ENCODE measurements around the gene ARHGEF4. TPM values are rescaled to one million over a fixed set of nuclear protein-coding genes. Genes with fewer than 3 reads are reported as not detected.
A peak's percentile ranks its signal among the peaks of the same experiment; 100 is the strongest.

The ARHGEF4 gene
- total RNA-seq, 1 donor from 2014 or later: 9.1 TPM

GRCh38 chr2:131010566-131010965 is 173.9 kb downstream of the ARHGEF4 start:
- ATAC-seq: no peak
- no peak overlapping the region for H3K4me3 ChIP-seq
- no peak for DNase-seq

GRCh38 chr2:131011486-131011885 is 174.8 kb downstream of the ARHGEF4 start:
- intact Hi-C loops (cut with DNase I): no loop called here
- Histone ChIP-seq H3K4me3 (no peak overlapping the region), H3K27me3 (ENCODE audit: low read depth) (peaks cover 4% of the 10 kb centered on the region), H3K36me3 (no peaks in the 10 kb centered on the region), H3K9me3 (no peaks in the 10 kb centered on the region), H3K4me1 (no peaks in the 10 kb centered on the region), H3K27ac (no peak overlapping the region)
- ATAC-seq (no peak), DNase-seq (no peak)
- no peak for TF ChIP-seq CTCF (IDR thresholded peaks at IDR 0.05)

More at GRCh38 chr2:131010566-131010965, 173.9 kb downstream of the ARHGEF4 start:
- Histone ChIP-seq H3K4me1 (no peaks in the 10 kb centered on the region), H3K36me3 (no peaks in the 10 kb centered on the region), H3K27ac (no peak overlapping the region), H3K27me3 (ENCODE audit: low read depth) (peaks cover 4% of the 10 kb centered on the region), H3K9me3 (no peaks in the 10 kb centered on the region)
- intact Hi-C loops (cut with DNase I): no loop called here
- no peak for TF ChIP-seq CTCF (IDR thresholded peaks at IDR 0.05)

- Histone ChIP-seq H3K27ac (no peak overlapping the region), H3K36me3 (no peaks in the 10 kb centered on the region), H3K4me3 (no peak overlapping the region), H3K9me3 (no peaks in the 10 kb centered on the region), H3K27me3 (ENCODE audit: low read depth) (peaks cover 4% of the 10 kb centered on the region), H3K4me1 (no peaks in the 10 kb centered on the region)
- intact Hi-C loops (cut with DNase I): no loop called here
- no peak for DNase-seq
- TF ChIP-seq CTCF (IDR thresholded peaks at IDR 0.05): no peak
- no peak for ATAC-seq
Observed at GRCh38 chr2:131014141-131014540, 177.4 kb downstream of the ARHGEF4 start.

GRCh38 chr2:131015764-131016163 is 179.1 kb downstream of the ARHGEF4 start:
- no peak for DNase-seq
- H3K4me3 ChIP-seq: no peak overlapping the region
- intact Hi-C loops (cut with DNase I): no loop called here
- peaks cover 4% of the 10 kb centered on the region for H3K27me3 ChIP-seq (ENCODE audit: low read depth)
- no peak for ATAC-seq
- no peaks in the 10 kb centered on the region for H3K4me1 ChIP-seq
- TF ChIP-seq CTCF (IDR thresholded peaks at IDR 0.05): no peak
- no peaks in the 10 kb centered on the region for H3K9me3 ChIP-seq
- no peaks in the 10 kb centered on the region for H3K36me3 ChIP-seq
- no peak overlapping the region for H3K27ac ChIP-seq

GRCh38 chr2:131016826-131017741 is 180.4 kb downstream of the ARHGEF4 start:
- Histone ChIP-seq H3K27me3 (ENCODE audit: low read depth) (peaks cover 4% of the 10 kb centered on the region), H3K4me1 (no peaks in the 10 kb centered on the region), H3K4me3 (no peak overlapping the region), H3K9me3 (no peaks in the 10 kb centered on the region), H3K27ac (no peak overlapping the region), H3K36me3 (no peaks in the 10 kb centered on the region)
- DNase-seq (no peak), ATAC-seq (peak; percentile 82 to 85)
- intact Hi-C loops (cut with DNase I): no loop called here
- no peak for TF ChIP-seq CTCF (IDR thresholded peaks at IDR 0.05)

All from lower lobe of right lung (tissue), 2 donors.